Activated CD4-positive, CD25-positive, alpha-beta regulatory T cell treated with anti-CD3 and anti-CD28 coated beads, Interleukin-2, amount 50 U/mL, for 24 hours (primary cell): ENCODE data around the gene ACOX2.

ENCODE experiments used
- ATAC-seq, 2 donors: fragments of 150-1000 bp; cut with Tn5 transposase; one replicate each; pipeline ENCODE4 v1.10.0; 2021; ENCODE audit warnings: mild to moderate bottlenecking in 1 of 2, moderate library complexity in 1 of 2

The ACOX2 gene

GRCh38 chr3:58566398-58567250 lies 29.6 kb upstream of the ACOX2 start:
- ATAC-seq, result no peak

- ATAC-seq, result no peak
Measured at GRCh38 chr3:58565621-58566397, 28.8 kb upstream of the ACOX2 start.

- no peak for ATAC-seq
Measured at GRCh38 chr3:58564456-58565160, 27.6 kb upstream of the ACOX2 start.

GRCh38 chr3:58564054-58564453 lies 27.1 kb upstream of the ACOX2 start:
- no peak for ATAC-seq

- ATAC-seq, result no peak
Measured at GRCh38 chr3:58563386-58564035, 26.5 kb upstream of the ACOX2 start.

GRCh38 chr3:58562498-58562897 lies 25.5 kb upstream of the ACOX2 start:
- no peak for ATAC-seq

GRCh38 chr3:58560771-58561311 lies 23.9 kb upstream of the ACOX2 start:
- ATAC-seq, result no peak

- ATAC-seq, result no peak
Measured at GRCh38 chr3:58559586-58559985, 22.6 kb upstream of the ACOX2 start.

GRCh38 chr3:58557491-58557890 lies 20.5 kb upstream of the ACOX2 start:
- ATAC-seq, result no peak

GRCh38 chr3:58556761-58557221 lies 19.8 kb upstream of the ACOX2 start:
- no peak for ATAC-seq

GRCh38 chr3:58556001-58556400 lies 19.0 kb upstream of the ACOX2 start:
- ATAC-seq, result no peak

GRCh38 chr3:58555203-58555602 lies 18.2 kb upstream of the ACOX2 start:
- no peak for ATAC-seq

GRCh38 chr3:58553003-58553402 lies 16.0 kb upstream of the ACOX2 start:
- ATAC-seq, result no peak

- no peak for ATAC-seq
Measured at GRCh38 chr3:58551636-58552180, 14.7 kb upstream of the ACOX2 start.

- no peak for ATAC-seq
Measured at GRCh38 chr3:58544541-58544940, 7.6 kb upstream of the ACOX2 start.

GRCh38 chr3:58540176-58540858 lies 3.3 kb upstream of the ACOX2 start:
- ATAC-seq, result no peak

- no peak for ATAC-seq
Measured at GRCh38 chr3:58539626-58540025, 2.6 kb upstream of the ACOX2 start.

- ATAC-seq, result no peak
Measured at GRCh38 chr3:58537412-58538301, 667 bp upstream of the ACOX2 start.

GRCh38 chr3:58535531-58536500 lies 1.2 kb downstream of the ACOX2 start:
- ATAC-seq, result no peak
